NCI-H128 (cell line): ENCODE data around the gene LIMS2.

Experiments used
- DNase-seq: peaks from one replicate; lab custom pipeline; 2025; ENCODE audit not compliant: unreplicated experiment; lab: John Stamatoyannopoulos, UW

The LIMS2 gene

DNA sequence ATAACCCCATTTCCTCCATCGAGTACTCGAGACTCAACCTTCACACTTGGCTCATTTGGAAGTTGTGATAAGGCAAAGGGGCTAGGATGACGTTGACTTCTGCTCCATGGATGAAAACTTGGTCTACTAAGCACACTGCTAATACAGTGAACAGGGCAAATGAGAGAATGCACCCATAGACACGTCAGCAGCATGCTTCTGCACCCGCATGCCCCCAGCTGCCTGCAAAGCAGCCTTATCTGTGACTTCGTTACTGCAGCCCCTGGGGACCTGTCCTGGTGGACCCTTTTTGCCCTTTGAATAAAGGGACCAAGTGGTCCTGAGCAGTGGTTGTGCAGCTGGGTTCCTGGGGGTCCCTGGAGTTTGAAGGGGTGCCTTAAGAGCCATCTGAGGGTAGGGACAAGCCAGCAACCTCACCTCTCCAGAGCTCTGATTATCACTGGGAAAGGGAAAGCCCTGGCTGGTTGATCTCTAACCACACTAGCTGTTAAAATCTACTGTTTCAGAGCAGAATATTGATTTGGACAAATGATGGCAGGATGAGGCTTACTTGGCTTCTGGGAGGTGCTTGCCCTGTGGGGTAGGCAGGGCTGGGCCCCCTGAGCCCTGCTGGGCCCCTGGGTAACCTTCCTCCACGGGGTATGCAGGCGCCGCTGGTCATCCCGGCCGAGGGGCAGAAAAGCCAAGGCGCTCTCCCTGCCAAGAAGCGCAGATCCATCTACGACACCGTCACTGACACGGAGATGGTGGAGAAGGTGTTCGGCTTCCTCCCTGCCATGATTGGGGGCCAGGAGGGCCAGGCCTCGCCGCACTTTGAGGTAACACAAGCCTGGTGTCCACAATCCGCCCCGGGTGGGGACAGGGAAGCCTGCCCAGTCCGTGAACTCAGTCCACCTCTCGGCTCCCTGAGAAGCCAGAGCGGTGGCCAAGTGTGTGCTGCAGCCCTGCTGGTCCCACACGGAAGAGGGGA, 67.0 kb downstream of the LIMS2 start:
- DNase-seq = no peak

DNA sequence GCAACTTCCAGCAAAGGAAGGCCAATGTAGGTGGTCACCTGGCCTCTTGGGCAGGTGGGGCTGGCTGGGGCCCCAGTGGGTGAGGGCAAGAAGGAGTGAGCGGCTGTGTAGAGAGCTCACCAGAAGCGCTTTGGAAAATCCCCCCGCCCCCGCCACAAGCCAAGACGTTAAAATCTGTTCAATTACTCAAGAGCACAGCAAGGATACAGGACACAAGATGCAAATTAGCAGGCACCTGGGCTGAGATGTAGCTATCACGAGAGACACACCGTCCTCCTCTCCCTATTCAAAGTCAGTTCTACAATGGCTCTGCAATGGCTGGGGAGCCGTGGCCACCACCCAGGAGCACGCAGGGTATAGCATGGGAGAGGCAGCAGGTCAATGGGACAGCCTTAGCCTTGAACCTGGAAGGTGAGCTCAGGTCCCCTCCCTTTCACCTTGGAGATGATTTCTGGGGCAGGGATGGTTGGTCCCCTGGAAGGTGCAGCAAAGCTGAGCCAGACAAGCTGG, 67.9 kb downstream of the LIMS2 start:
- DNase-seq = no peak

DNA sequence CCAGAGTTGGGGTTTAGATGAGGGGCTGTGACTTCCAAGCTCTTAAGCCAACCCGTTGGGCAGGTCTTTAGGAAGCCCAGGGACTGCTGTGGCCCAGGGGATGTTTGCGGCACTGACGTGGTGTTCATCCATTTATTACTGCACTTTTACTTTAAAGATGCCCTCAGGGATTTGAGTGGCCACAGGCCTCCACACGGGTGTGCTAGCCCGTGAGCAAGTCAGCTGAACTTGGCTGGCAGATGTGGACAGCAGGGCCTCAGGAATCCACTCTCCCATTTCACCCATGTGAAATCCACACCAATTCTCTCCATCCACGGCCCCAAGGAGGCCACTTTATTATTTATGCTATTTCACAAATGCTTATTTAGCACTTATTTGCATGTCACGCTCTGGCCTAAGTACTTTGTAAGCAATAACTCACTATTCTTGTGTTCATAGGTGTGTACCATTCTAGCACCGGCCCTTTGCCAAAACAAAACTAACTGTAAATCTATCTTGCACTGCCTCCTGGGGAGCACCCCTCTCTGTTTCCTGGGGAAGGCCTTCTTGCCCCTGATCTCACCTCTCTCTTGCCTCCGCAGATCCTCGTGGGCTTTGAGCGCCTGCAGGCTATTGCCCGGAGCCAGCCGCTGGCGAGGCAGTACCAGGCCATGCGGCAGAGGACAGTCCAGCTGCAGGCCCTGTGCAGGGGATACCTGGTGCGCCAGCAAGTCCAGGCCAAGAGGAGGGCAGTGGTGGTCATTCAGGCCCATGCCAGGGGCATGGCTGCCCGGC, 68.5 kb downstream of the LIMS2 start:
- no peak for DNase-seq

DNA sequence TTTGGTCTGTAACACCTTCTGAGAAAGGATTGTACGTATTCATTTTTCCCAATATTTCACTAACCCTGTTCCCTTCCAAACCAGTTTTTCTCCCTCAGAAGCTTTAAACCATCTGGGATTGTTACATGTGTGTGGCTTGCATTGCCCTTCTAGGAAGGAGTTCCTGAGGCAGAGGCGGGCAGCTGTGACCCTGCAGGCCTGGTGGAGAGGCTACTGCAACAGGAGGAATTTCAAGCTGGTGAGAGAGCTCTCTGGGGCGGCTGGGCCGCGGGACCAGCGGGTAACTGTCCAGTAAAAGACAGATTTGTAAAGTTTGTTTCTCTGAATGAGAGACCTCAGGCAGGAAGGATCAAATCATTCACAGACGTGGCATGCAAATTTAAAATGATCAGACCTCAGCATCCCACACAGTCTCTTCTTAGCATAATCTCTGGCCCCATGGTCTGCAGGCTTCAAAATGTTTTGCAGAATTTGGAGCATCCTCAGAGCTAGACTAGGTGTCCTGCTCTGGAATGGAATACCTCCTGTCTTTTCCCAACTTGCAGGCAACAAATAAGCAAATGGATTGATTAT, 69.6 kb downstream of the LIMS2 start:
- no peak for DNase-seq

DNA sequence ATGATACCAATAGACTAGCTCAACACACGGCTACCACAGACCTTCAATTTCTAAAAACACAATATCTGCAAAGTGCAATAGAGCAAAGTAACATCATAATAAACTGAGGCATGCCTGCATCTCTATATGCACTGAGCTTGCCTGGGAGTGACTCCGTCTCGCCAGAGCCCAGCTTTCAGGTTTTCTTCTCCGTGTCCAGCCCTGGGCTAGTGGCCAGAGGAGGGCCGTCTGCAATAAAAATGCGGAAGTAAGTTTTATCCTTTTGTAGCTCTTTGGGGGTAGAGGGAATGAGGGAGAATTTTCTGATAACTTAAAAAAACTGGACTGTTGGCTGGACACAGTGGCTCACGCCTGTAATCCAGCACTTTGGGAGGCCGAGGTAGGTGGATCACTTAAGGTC, 70.3 kb downstream of the LIMS2 start:
- no peak for DNase-seq

DNA sequence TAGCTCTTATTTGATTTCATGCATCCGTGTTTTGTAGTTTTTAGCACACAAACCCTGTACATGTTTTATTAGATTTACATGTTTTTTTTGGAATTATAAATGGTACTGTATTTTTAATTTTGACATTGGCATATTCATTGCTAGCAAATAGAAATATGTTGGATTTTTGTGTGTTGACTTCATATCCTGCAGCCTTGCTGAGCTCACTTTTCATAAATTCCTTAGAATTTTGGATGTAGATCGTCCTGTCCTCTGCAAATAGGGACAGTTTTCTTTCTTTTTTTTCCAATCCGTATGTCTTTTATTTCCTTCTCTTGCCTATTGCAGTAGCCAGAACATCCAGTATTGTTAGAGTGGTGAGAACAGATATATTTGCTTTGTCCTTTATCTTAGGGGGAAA, 76.1 kb downstream of the LIMS2 start:
- no peak for DNase-seq

DNA sequence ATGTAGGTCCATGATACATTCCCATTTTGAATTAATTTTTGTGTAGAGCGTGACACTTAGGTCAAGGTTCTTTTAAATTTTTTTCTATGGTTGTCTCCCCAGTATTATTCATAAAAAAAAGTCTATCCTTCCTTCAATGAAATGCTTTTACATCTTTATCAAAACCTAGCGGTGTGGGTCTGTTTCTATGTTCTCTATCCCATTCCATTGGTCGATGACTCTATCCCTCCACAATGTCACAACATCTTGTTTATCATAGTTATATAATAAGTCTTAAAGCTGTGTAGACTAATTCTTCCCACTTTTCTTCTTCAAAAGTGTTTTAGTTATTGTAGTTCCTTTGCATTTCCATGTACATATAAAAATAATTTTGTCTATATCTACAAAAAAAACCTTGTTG, 76.6 kb downstream of the LIMS2 start:
- DNase-seq = no peak

DNA sequence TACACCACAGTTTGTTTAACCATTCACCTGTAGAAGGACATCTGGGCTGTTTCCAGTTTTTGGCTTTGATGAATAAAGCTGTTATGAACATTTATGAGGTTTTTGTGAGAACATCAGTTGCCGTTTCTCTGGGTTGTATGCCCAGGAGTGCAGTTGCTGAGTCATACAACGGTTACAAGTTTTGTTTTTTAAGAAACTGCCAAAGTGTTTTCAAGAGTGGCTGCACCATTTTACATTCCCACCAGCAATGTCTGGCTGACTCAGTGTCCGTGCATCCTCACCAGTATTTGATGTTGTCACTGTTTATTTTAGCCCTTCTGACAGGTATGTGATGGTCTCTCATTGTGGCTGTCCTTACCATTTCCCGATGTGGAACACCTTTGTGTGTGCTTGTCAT, 77.3 kb downstream of the LIMS2 start:
- no peak for DNase-seq

DNA sequence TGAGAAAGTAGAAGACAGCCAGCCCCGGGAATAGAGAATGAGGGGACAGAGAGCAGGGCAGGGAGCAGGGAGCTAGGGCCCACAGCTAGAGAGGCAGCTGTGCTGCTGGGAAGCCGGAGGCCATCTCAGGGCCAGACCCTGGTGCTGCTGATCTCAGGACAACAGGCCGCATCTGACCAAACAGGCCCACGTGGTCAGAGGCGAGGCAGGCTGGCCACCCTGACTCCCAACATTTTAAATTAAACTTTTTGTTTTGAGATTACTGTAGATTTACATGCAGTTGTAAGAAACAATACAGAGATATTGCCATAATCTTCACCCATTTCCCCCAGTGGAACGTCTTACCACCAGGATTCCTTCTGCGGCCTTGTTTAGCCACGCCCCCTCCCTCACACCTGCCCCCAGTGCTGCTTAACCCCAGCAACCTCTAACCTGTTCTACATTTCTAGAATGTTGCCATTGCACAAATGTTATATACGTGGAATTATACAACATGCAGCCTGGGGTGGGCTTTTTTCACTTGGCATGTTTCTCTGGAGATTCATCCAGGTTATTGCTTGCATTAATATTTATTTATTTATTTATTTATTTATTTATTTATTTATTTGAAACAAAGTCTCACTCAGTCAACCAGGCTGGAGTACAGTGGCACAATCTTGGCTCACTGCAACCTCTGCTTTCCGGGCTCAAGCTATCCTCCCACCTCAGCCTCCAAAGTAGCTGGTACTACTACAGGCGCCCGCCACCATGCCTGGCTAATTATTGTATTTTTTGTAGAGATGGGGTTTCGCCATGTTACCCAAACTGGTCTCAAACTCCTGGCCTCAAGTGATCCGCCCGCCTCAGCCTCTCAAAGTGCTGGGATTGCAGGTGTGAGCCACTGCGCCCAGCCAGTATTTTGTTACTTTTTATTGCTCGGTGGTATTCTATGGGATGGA, 78.0 kb downstream of the LIMS2 start:
- no peak for DNase-seq

DNA sequence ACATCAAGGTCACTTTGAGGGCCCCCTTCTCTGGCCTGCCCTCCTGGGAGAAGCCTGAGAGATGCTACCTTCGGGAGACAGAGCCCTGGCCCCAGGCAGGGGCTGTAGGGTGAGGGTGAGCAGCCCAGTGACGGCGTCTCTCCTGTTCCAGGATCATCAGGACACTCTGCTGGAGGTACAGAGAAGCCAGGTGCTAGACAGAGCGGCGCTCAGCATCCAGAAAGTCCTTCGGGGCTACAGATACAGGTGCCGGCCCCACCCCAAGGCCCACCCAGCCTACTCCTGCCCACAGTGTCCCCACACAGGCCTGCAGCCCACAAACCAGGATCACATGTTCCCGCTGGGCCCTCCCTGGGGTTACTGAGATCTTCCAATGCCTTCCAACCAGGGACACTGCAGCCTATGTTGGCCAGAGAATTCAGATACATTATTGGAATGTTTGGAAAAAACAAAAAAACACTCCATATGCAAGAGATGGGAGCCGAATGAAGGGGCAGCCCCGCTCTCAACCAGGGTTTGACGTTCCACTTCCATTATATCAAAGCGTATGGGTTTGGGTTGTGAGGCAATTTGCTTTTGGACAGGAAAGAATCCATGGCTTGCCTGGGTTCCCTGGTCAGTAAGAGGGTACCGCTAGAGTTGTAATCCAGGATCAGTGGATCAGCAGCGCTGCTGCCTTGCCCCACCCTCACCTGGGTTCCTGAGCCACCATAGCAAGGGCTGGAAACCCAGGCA, 78.9 kb downstream of the LIMS2 start:
- no peak for DNase-seq

DNA sequence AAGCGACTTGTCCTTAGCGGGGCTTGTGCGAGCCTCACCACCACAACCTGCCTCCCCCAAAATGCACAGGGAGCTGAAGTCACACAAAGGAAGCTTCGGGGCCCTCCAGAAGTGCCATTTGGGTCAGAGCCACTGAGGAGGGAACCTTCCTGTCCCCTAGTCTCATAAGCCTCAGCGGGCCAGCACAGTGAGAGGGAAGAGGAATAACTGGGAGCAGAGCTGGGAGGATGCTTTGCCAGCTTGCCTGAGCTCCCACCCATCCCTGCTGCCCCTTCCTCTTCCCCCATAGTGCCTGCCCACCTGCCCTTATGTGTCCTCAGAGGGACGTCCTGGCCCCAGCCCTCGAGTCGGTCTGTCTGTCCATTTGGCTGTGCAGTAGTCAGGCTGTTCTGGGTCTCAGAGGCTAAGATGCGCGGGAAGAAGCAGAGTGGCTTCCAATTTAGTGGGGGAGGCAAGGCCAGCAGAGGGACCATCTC, 81.2 kb downstream of the LIMS2 start:
- DNase-seq = no peak

DNA sequence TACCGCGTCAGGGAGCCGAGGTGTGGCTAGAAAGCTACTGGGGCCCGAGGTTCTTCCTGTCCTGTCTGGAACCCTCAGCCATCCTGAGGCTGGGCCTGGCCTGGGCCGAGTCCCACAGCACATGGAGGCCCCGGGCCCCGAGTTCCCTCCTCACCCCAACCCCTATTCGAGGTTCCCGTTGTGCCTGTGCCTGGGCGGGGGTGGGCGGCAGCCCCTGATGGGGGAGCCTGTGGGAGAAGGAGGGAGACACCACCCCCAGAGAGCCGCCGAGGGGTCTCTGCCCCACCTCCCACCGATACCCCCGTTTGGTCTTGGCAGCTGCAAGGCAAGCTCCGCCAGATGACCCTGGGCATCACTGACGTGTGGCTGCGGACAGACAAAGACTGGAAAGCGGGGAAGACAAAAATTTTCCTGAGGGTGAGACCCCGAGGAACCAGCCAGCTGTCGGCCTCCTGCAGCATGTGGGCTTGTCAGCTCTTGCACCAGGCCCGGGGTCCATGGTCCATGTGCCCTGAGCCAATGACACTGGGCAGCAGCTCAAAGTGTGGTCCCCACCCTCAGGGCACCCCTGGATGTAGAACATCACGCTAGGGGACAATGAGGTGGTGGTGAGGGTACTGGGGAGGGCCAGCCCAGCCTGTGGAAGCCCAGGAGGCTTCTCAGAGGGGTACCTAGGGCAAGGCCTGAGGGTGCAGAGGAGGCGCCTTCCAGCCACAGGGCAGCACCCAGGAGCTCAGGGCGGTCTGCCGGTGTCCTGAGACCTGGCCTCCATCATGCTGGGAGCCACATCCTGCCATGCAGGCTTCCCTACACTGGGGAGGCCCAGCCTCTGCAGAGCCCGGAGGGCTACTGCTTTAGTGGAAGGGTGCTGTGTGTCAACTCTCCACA, 81.9 kb downstream of the LIMS2 start:
- no peak for DNase-seq

DNA sequence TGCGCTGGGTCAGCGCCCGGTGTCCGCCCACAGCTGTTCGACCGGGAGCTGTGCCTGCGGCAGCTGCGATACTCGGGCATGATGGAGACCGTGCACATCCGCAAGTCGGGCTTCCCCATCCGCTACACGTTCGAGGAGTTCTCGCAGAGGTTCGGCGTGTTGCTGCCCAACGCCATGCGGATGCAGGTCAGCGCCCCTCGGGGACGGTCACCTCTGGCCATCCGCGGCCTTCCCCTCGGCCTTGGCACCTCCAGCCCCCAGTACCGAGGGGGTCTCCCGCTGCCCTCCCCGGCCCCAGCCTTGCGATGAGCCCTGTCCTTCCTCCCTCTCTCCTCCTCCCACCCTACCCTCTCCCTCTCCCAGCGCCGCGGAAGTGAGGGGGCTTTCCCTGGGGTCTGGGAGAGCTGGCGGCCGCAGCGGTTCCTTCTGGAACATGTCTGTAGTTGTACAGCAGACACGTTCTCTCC, 82.5 kb downstream of the LIMS2 start:
- DNase-seq = no peak

DNA sequence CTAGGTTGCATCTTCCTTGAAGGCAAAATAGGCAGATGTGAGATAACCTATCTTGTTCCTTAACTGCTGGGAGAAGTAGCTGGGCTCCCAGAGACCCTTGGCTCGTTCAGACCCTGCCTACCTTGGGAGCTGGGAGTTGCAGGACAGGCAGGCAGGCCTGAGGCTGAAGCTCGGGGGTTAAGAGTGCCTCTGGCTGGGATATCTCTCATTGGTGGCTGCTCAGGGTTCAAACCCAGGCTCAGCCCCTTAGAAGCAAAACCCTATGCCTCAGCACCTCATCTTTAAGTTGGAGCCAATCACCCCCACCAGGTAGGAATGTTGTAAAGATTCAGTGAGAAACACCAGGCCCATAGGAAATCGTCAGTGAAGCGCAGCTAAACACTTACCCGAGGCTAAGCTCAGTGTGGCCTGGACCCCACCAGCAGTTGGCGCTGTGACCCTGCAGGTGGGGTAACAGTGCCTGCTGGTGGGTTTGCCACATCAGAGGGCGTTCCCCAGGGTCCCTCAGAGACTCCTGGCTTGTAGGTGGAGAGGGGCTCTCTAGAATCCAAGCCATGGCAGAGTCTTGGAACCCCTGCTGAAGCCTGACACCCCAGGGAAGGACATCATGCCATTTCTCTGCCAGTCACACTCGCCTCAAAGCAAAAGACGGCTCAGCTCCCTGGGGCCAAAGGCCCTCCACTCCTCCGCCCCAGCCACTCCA, 84.0 kb downstream of the LIMS2 start:
- no peak for DNase-seq

DNA sequence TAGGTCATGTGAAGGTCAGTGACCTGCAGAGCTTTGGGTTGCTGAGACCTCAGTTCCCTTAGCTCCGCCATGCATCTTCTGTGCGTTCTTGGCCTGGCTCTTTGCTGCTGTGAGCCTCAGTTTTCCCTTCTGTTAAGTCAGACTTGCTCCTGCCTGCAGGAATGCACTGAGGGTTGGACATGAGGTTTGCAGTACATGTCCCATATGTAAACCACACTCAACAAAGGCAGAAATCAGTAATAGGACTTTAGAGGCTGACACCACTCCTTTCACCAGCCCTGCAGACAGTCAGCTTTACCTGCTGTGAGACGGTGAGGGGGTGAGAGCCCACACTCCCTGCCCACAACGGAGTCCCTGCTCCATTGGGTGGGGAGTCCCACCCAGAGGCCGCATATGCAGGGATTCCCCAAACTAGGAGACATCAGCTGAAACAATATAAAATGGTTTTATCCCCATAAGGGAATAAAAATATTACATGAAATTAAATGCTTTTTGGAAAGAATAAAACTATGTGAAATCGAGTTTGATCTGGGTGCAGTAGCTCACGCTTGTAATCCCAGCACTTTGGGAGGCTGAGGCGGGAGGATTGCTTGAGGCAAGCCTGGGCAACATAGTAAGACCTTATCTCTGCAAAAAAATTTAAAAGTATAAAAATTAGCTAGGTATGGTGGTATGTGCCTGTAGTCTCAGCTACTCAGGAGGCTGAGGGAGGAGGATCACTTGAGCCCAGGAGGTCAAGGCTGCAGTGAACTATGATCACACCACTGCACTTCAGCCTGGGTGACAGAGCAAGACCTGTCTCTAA, 84.7 kb downstream of the LIMS2 start:
- DNase-seq = no peak

DNA sequence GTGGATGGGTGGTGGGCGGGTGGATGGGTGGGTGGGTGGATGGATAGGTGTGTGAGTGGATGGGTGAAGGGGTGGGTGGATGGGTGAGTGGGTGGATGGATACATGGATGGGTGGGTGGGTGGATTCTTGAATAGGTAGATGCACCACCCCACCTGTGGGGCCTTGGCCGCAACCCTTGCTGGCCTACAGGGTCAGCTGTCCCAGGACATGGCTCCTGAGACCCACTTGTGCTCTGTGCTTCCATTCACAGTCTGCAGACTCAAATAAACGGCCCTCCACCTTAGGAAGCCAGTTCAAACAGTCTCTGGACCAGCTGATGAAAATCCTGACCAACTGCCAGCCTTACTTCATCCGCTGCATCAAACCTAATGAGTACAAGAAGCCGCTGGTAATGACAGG, 85.5 kb downstream of the LIMS2 start:
- DNase-seq = no peak

DNA sequence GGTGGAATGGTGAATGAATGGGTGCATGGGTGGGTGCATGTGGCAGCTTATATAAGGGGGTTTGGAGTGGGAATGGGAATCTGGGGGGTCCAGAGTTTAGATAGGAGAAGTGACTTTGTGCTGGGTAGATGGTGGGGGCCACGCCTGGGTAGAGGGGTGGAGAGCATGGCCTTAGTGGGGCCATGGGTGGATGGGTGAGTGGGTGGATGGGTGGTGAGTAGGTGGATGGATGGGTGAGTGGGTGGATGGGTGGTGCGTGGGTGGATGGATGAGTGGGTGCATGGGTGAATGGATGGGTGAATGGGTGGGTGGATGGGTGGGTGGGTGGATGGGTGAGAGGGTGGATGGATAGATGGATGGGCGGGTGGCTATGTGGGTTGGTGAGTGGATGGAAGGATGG, 86.0 kb downstream of the LIMS2 start:
- DNase-seq = no peak
